Endothelial cell of hepatic sinusoid (primary cell): ENCODE data around the gene CCDC14.
"Not testable (repeated sequence)": the region's sequence is repeated elsewhere in the genome, so short reads cannot be mapped to it uniquely, and the experiment has no call there.

Source experiments
- in situ Hi-C: cut with HindIII; loops from 2 replicates; pipeline ENCODE4 v1.10.0; 2017; ENCODE audit warnings: low sequenced_read_pairs

The CCDC14 gene

GRCh38 chr3:123960781-123961507 is at the start of gene CCDC14:
CCDC14 (minus strand) TSS chr3:123961229; CDS start chr3:123961173, 56 bp downstream.
- in situ Hi-C loops = no loop called here

GRCh38 chr3:124008321-124008720 is 47.3 kb upstream of the CCDC14 start:
- in situ Hi-C loops = not testable (repeated sequence)

- in situ Hi-C loops = no loop called here
Measured at GRCh38 chr3:124007186-124007585, 46.2 kb upstream of the CCDC14 start.

GRCh38 chr3:124002405-124003079 is 41.5 kb upstream of the CCDC14 start:
- in situ Hi-C loops = not testable (repeated sequence)

- in situ Hi-C loops = not testable (repeated sequence)
Measured at GRCh38 chr3:124001366-124001765, 40.3 kb upstream of the CCDC14 start.

- in situ Hi-C loops = no loop called here
Measured at GRCh38 chr3:123997543-123997942, 36.5 kb upstream of the CCDC14 start.

- in situ Hi-C loops = loop anchor here (5.0 kb wide), 1 partner anchor 63 kb away; no protein-coding TSS in a partner anchor
Measured at GRCh38 chr3:123993818-123994217, 32.8 kb upstream of the CCDC14 start.

- in situ Hi-C loops = loop anchor here (5.0 kb wide), 1 partner anchor 65 kb away; no protein-coding TSS in a partner anchor
Measured at GRCh38 chr3:123991730-123992588, 30.9 kb upstream of the CCDC14 start, which contains the start of gene ROPN1. ROPN1 (minus strand) TSS chr3:123992124; CDS start chr3:123980481, 11,643 bp downstream.

GRCh38 chr3:123986427-123986826 is 25.4 kb upstream of the CCDC14 start:
- in situ Hi-C loops = no loop called here

- in situ Hi-C loops = no loop called here
Measured at GRCh38 chr3:123984957-123985356, 23.9 kb upstream of the CCDC14 start.

GRCh38 chr3:123984350-123984749 is 23.3 kb upstream of the CCDC14 start:
- in situ Hi-C loops = no loop called here

- in situ Hi-C loops = not testable (repeated sequence)
Measured at GRCh38 chr3:123981317-123981716, 20.3 kb upstream of the CCDC14 start.

- in situ Hi-C loops = no loop called here
Measured at GRCh38 chr3:123980539-123980938, 19.5 kb upstream of the CCDC14 start.

- in situ Hi-C loops = not testable (repeated sequence)
Measured at GRCh38 chr3:123979525-123980501, 18.8 kb upstream of the CCDC14 start.

- in situ Hi-C loops = not testable (repeated sequence)
Measured at GRCh38 chr3:123976904-123977303, 15.9 kb upstream of the CCDC14 start.

- in situ Hi-C loops = not testable (repeated sequence)
Measured at GRCh38 chr3:123976181-123976898, 15.3 kb upstream of the CCDC14 start.

- in situ Hi-C loops = not testable (repeated sequence)
Measured at GRCh38 chr3:123975030-123975429, 14.0 kb upstream of the CCDC14 start.

GRCh38 chr3:123971406-123971805 is 10.4 kb upstream of the CCDC14 start:
- in situ Hi-C loops = no loop called here

GRCh38 chr3:123967260-123967659 is 6.2 kb upstream of the CCDC14 start:
- in situ Hi-C loops = not testable (repeated sequence)
